Stimulated activated memory B cell treated with anti-CD40 and anti-IgM and Interleukin-4, amounts not matched to agents 10 μg/mL and 1 μg/mL and 100 μg/mL, for 72 hours (primary cell): ENCODE measurements around the gene CSTPP1.

Experiments
- ATAC-seq: fragments of 150-1000 bp; cut with Tn5 transposase; 2 replicates; pipeline ENCODE4 v1.10.0; 2021
- H3K27ac Mint-ChIP-seq: one replicate; pipeline ENCODE4 v1.8.0; 2022; ENCODE audit warnings: mild to moderate bottlenecking, mixed read lengths
- H3K27me3 Mint-ChIP-seq: one replicate; pipeline ENCODE4 v1.8.0; 2022; ENCODE audit warnings: mixed read lengths
- H3K36me3 Mint-ChIP-seq: one replicate; pipeline ENCODE4 v1.8.0; 2022; ENCODE audit warnings: mixed read lengths
- H3K4me1 Mint-ChIP-seq: one replicate; pipeline ENCODE4 v1.8.0; 2022; ENCODE audit warnings: mixed read lengths
- H3K4me3 Mint-ChIP-seq: one replicate; pipeline ENCODE4 v1.8.0; 2022; ENCODE audit warnings: mild to moderate bottlenecking, moderate library complexity, mixed read lengths
- H3K9me3 Mint-ChIP-seq: one replicate; pipeline ENCODE4 v1.8.0; 2022; ENCODE audit warnings: mixed read lengths

Gene CSTPP1

GRCh38 chr11:46901156-46901555 lies 35.4 kb upstream of the CSTPP1 start:
- Mint-ChIP-seq H3K36me3 (no peaks in the 10 kb centered on the region), H3K4me1 (peaks cover under 1% of the 10 kb centered on the region), H3K27ac (no peak overlapping the region), H3K27me3 (peaks cover 56% of the 10 kb centered on the region), H3K9me3 (no peaks in the 10 kb centered on the region), H3K4me3 (no peak overlapping the region)
- no peak for ATAC-seq

GRCh38 chr11:46902694-46903093 lies 33.9 kb upstream of the CSTPP1 start:
- H3K4me3 Mint-ChIP-seq = no peak overlapping the region
- H3K4me1 Mint-ChIP-seq = peaks cover 6% of the 10 kb centered on the region
- H3K27me3 Mint-ChIP-seq = peaks cover 57% of the 10 kb centered on the region
- ATAC-seq = no peak
- no peaks in the 10 kb centered on the region for H3K9me3 Mint-ChIP-seq
- no peaks in the 10 kb centered on the region for H3K36me3 Mint-ChIP-seq
- no peak overlapping the region for H3K27ac Mint-ChIP-seq

- no peaks in the 10 kb centered on the region for H3K9me3 Mint-ChIP-seq
- no peak overlapping the region for H3K27ac Mint-ChIP-seq
- H3K4me3 Mint-ChIP-seq = no peak overlapping the region
- no peak for ATAC-seq
- H3K36me3 Mint-ChIP-seq = no peaks in the 10 kb centered on the region
- peaks cover 6% of the 10 kb centered on the region for H3K4me1 Mint-ChIP-seq
- peaks cover 49% of the 10 kb centered on the region for H3K27me3 Mint-ChIP-seq
These were observed 32.7 kb upstream of the CSTPP1 start for GRCh38 chr11:46903846-46904245.

- no peak overlapping the region for H3K4me3 Mint-ChIP-seq
- no peak overlapping the region for H3K27ac Mint-ChIP-seq
- peaks cover 6% of the 10 kb centered on the region for H3K4me1 Mint-ChIP-seq
- H3K27me3 Mint-ChIP-seq = peaks cover 32% of the 10 kb centered on the region
- H3K9me3 Mint-ChIP-seq = no peaks in the 10 kb centered on the region
- no peak for ATAC-seq
- H3K36me3 Mint-ChIP-seq = no peaks in the 10 kb centered on the region
These were observed 30.8 kb upstream of the CSTPP1 start for GRCh38 chr11:46905806-46906205.

GRCh38 chr11:46906609-46907041 lies 29.9 kb upstream of the CSTPP1 start:
- Mint-ChIP-seq H3K4me3 (no peak overlapping the region), H3K9me3 (no peaks in the 10 kb centered on the region), H3K4me1 (peaks cover 6% of the 10 kb centered on the region), H3K27ac (no peak overlapping the region), H3K27me3 (peaks cover 32% of the 10 kb centered on the region), H3K36me3 (no peaks in the 10 kb centered on the region)
- ATAC-seq = peak; percentile 46

- ATAC-seq = no peak
- Mint-ChIP-seq H3K36me3 (no peaks in the 10 kb centered on the region), H3K9me3 (no peaks in the 10 kb centered on the region), H3K27ac (no peak overlapping the region), H3K27me3 (peaks cover 36% of the 10 kb centered on the region), H3K4me1 (peaks cover 6% of the 10 kb centered on the region), H3K4me3 (no peak overlapping the region)
These were observed 29.0 kb upstream of the CSTPP1 start for GRCh38 chr11:46907606-46908005.

GRCh38 chr11:46912526-46913150 lies 23.9 kb upstream of the CSTPP1 start:
- peaks cover 57% of the 10 kb centered on the region for H3K27me3 Mint-ChIP-seq
- no peak overlapping the region for H3K27ac Mint-ChIP-seq
- H3K9me3 Mint-ChIP-seq = no peaks in the 10 kb centered on the region
- no peak overlapping the region for H3K4me3 Mint-ChIP-seq
- ATAC-seq = no peak
- peaks cover 16% of the 10 kb centered on the region for H3K4me1 Mint-ChIP-seq
- no peaks in the 10 kb centered on the region for H3K36me3 Mint-ChIP-seq

- Mint-ChIP-seq H3K9me3 (no peaks in the 10 kb centered on the region), H3K27ac (no peak overlapping the region), H3K27me3 (peaks cover 62% of the 10 kb centered on the region), H3K4me3 (no peak overlapping the region), H3K4me1 (peaks cover 19% of the 10 kb centered on the region), H3K36me3 (no peaks in the 10 kb centered on the region)
- ATAC-seq = no peak
These were observed 23.1 kb upstream of the CSTPP1 start for GRCh38 chr11:46913484-46913883.

GRCh38 chr11:46914363-46914762 lies 22.2 kb upstream of the CSTPP1 start:
- H3K4me1 Mint-ChIP-seq = peaks cover 27% of the 10 kb centered on the region
- H3K9me3 Mint-ChIP-seq = no peaks in the 10 kb centered on the region
- H3K27me3 Mint-ChIP-seq = peaks cover 70% of the 10 kb centered on the region
- ATAC-seq = no peak
- H3K27ac Mint-ChIP-seq = no peak overlapping the region
- no peak overlapping the region for H3K4me3 Mint-ChIP-seq
- H3K36me3 Mint-ChIP-seq = no peaks in the 10 kb centered on the region

GRCh38 chr11:46914910-46915309 lies 21.7 kb upstream of the CSTPP1 start:
- Mint-ChIP-seq H3K9me3 (no peaks in the 10 kb centered on the region), H3K27ac (no peak overlapping the region), H3K4me1 (peaks cover 33% of the 10 kb centered on the region), H3K4me3 (no peak overlapping the region), H3K36me3 (no peaks in the 10 kb centered on the region), H3K27me3 (peaks cover 76% of the 10 kb centered on the region)
- ATAC-seq = no peak

- Mint-ChIP-seq H3K27ac (no peak overlapping the region), H3K4me1 (peaks cover 37% of the 10 kb centered on the region), H3K4me3 (peak overlapping the region; percentile 65), H3K36me3 (no peaks in the 10 kb centered on the region), H3K9me3 (no peaks in the 10 kb centered on the region), H3K27me3 (peaks cover 82% of the 10 kb centered on the region)
- ATAC-seq = no peak
These were observed 20.1 kb upstream of the CSTPP1 start for GRCh38 chr11:46916286-46917108.

- Mint-ChIP-seq H3K36me3 (no peaks in the 10 kb centered on the region), H3K9me3 (no peaks in the 10 kb centered on the region), H3K4me3 (peak overlapping the region; percentile 65), H3K4me1 (peaks cover 37% of the 10 kb centered on the region), H3K27ac (no peak overlapping the region), H3K27me3 (peaks cover 79% of the 10 kb centered on the region)
- ATAC-seq = no peak
These were observed 19.3 kb upstream of the CSTPP1 start for GRCh38 chr11:46917109-46917761.

- H3K4me3 Mint-ChIP-seq = peak overlapping the region; percentile 56
- peaks cover 74% of the 10 kb centered on the region for H3K27me3 Mint-ChIP-seq
- H3K9me3 Mint-ChIP-seq = no peaks in the 10 kb centered on the region
- H3K27ac Mint-ChIP-seq = no peak overlapping the region
- no peaks in the 10 kb centered on the region for H3K36me3 Mint-ChIP-seq
- no peak for ATAC-seq
- H3K4me1 Mint-ChIP-seq = peaks cover 37% of the 10 kb centered on the region
These were observed 18.8 kb upstream of the CSTPP1 start for GRCh38 chr11:46917762-46918082.

GRCh38 chr11:46918083-46918787 lies 18.3 kb upstream of the CSTPP1 start, which contains the start of gene LRP4:
TSS of gene LRP4 (minus strand) at chr11:46918550. CDS start at chr11:46918379, 171 bp downstream.
- peak; percentile 79 for ATAC-seq
- peak within 1 kb of the TSS; percentile 5 for H3K27ac Mint-ChIP-seq
- peaks cover 69% of the 10 kb centered on the region for H3K27me3 Mint-ChIP-seq

More at GRCh38 chr11:46918083-46918787, 18.3 kb upstream of the CSTPP1 start, which contains the start of gene LRP4:
- peaks cover 37% of the 10 kb centered on the region for H3K4me1 Mint-ChIP-seq
- H3K9me3 Mint-ChIP-seq = no peaks in the 10 kb centered on the region
- peak within 1 kb of the TSS; percentile 84 for H3K4me3 Mint-ChIP-seq
- H3K36me3 Mint-ChIP-seq = no peaks in the 10 kb centered on the region
